HG03575 (cell line): Measurements from ENCODE around the gene ASPM.
A peak's percentile ranks its signal among the peaks of the same experiment; 100 is the strongest.
"Not testable (repeated sequence)": the region's sequence is repeated elsewhere in the genome, so short reads cannot be mapped to it uniquely, and the experiment has no call there.

ENCODE experiments used
- ATAC-seq: cut with Tn5 transposase; IDR thresholded peaks from one replicate; pipeline ENCODE4 v1.9.1; 2021; ENCODE audit not compliant: unreplicated experiment, insufficient number of reproducible peaks, low FRiP score; ENCODE audit errors: extremely low read depth

Gene ASPM

DNA sequence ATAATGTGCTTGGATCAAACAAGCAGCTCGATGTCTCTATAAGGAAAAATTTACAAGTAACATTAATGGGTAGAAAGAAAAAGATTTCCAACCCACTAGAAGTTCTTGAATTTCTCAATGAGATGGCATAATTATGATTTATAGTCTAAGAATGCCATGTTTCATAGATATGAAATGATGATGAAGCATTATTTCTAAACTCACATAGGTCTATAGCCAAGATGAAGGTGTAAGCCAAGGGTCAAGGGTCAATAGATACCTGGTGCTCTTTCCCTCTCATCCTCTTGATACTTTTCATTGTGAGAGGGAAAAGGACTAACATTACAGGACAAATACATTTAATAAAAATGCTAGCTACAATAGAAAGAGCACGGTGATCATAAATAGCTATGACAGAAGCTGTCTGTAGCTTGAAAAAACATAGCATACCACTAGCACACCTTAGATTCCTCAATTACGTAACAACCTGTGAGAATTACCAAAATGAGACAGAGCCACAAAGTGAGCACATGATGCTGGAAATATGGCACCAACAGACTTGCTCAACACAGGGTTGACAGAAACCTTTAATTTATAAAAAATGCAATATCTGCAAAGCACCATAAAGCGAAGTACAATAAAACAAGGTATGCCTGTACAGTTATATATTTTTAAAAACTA lies 53.1 kb downstream of the ASPM start:
- no peak for ATAC-seq

DNA sequence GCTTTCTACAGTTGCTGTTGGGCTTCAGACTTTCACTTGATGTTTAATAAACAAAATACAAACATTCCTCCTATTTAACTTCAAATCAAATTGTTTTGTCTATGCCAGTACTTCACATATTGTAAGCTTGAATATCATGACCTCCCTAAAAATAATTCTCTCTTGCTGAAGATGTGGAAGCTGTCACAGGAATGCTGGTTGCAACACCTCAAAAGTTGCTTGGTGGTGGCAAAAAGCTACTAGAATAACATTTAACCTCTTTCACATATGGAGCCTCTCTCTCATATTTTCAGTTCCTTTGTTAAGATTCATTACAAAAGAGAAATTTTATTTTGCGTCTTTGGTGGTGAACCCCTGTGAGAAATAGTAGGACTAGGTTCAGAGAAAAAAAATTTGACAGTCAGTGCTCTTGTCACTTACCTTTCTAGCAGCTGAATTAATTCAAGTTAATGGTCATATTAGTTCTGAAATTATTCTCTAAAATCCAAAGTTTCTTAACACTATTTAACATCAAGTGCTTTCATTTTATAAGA lies 53.9 kb downstream of the ASPM start:
- ATAC-seq: no peak

DNA sequence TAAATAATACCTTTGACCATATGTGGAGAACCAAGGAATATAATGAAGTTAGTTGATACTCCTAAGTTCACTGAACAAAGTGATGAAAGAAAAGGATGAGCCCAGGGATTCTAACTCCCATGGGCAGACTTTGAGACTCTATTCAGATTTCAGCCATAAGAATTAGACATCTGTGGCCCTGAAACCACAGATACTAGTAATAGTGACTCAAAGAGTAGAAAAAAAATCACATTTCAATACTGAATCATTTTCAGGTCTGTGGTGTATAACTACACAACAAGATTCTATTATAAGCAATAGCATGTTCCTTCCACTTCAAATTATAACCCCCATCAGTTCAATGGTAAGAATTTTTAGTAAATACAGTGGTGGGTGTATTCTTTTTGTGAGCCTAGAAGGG lies 63.0 kb downstream of the ASPM start:
- no peak for ATAC-seq

DNA sequence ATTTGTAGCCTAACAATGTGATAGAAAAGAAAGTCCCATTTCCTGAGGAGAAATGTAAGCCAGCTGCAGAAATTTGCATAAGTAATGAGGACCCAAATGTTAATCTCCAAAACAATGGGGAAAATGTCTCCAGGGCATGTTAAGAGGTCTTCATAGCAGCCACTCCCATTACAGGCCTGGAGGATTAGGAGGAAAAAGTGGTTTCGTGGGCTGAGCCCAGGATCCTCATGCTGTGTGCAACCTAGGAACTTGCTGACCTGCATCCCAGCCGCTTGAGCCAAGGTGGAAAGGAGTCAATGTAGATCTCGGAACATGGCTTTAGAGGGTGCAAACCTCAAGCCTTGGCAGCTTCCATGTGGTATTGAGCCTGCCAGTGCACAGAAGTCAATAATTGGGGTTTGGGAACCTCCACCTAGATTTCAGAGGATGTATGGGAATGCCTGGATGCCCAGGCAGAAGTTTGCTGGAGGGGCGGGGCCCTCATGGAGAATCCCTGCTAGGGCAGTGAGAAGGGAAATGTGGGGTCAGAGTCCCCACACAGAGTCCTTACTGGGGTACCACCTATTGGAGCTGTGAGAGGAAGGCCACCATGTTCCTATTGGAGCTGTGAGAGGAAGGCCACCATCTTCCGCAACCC lies 65.2 kb downstream of the ASPM start:
- no peak for ATAC-seq

DNA sequence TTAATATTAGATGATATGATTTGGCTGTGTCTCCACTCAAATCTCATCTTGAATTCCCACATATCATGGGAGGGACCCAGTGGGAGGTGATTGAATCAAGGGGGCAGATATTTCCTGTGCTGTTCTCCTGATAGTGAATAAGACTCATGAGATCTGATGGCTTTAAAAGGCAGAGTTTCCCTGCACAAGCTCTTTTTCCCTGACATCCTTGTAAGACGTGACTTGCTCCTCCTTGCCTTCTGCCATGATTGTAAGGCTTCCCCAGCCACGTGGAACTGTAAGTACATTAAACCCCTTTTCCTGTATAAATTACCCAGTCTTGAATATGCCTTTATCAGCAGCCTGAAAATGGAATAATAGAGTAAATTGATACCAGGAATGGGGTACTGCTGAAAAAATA lies 66.1 kb downstream of the ASPM start:
- ATAC-seq: no peak

DNA sequence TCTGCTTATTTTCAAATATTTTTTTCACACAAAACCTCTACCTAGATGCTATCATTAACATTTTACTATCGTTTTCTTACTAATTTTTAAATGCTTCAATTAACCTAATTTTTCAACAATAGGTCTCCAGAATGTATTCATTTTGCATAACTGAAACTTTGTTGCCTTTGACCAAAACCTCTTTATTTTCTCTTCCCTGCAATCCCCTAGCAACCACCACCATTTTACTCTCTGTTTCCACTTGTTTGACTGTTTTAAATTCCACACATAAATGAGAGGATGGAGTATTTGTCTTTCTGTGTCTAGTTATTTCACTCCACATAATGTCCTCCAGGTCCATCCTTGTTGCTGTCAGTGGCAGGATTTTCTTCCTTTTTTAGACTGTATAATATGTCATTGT lies 69.9 kb downstream of the ASPM start:
- no peak for ATAC-seq

DNA sequence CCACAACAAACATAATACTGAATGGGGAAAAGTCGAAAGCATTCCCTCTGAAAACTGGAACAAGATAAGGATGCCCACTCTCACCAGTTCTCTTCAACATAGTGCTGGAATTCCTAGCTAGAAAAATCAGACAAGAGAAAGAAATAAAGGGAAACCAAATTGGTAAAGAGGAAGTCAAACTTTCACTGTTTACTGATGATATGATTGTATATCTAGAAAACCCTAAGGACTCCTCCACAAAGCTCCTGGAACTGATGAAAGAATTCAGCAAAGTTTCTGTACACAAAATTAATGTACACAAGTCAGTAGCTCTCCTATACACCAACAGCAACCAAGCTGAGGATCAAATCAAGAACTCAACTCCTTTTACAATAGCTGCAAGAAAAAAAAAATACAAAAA lies 72.5 kb downstream of the ASPM start:
- no peak for ATAC-seq

DNA sequence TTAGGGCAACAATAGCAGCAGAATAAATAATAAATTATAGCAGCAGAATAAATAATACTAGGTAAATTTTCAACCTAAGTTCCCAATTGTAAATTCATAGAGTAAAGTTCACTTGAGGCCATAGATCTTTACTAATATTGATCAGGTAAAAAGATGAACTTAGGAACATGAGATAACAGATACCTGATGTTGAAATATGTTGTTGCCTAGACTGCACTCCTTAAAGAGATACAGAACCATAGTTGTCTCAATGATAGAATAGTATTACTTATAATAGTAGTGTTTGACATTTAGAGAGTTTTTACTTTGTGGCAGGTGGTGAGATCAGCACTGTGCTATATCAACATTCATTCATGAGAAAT lies 79.0 kb downstream of the ASPM start:
- ATAC-seq: no peak

DNA sequence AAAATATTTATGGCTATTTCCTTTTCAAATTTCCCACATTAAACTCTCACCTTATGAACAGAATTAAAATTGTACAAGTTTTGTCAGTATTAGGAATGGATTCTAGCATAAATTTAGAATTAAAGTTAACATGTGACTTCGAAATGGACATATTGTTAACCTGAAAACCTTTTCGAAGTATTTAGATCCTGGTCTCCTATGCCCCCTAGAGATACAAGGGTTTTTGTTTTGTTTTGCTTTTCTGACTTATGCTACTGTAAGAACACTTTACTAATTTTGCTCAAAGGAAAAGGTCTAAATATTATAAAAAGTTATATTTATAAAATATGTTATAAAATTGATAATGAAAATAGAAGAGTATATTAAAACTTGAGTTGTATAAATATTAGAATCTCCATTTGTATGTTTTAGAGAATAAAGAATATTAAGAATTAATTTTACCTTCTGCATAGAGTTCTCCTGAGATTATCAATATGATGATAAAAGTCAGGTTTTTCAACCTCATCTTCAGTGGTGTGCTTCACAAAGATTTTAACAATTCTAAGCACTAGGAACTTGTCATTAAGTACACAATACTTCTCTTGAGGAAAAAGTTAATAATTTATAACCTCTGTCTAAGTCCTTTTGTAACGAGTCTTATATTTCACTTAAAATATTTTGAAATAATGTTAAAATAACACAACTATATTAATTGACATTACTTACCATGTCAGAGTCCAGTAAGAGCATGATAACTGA lies 79.6 kb downstream of the ASPM start, which contains the start of gene F13B:
TSS of gene F13B (minus strand) at position 542 of the 738 bp plus-strand sequence. CDS start at position 505, 37 bp downstream.
- ATAC-seq: no peak

DNA sequence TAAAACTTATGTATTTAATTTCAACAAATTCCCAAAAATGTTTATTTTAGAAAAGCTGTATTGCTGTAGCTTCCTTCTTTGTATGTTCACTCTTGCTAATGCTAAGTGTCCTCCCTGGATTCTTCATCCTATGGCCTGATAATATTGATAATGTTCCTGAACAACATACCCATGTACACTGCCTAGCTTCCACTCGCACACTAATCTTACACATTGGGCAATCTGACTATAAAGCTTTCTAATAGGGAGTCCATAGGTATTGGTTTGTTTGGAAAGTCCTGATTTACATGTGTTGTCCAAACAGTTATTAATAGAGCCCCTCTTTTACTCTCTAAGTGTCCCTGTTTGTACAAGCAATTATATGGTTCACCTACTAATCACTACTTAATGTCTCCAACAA lies 80.2 kb downstream of the ASPM start:
- no peak for ATAC-seq

DNA sequence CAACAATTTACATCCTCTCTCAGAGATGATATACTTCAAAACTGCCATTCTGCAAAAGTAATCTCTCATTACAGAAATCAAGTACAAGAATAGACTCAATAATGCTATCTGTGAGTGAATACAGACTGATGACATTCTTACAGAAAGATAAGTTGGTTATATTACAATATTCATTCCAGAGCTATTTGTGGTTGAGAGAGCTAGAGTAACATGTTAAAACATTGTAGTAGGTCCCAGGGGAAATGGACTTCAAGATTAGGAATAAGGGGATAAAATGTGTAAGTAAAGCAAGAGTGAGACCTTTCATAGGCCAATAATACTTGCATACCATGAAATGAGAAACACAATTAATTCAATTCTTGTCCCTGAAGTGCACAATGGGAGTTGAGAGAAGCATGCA lies 80.9 kb downstream of the ASPM start:
- ATAC-seq: no peak

DNA sequence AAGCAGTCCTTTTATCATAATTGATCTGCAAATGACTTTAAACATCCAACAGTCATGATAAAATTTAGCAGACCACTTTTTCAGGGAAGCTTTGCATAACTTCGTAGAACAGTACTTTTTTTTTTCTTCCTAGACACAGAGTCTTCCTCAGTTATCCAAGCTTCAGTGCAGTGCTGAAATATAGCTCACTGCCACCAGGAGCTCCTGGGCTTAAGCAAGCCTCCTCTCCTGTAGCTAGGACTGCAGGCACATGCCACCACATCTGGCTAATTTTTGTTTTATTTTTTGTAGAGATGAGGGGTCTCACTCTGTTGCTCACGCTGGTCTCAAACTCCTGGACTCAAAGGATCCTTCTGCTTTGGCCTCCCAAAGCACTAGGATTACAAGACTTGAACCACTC lies 83.3 kb downstream of the ASPM start:
- no peak for ATAC-seq

DNA sequence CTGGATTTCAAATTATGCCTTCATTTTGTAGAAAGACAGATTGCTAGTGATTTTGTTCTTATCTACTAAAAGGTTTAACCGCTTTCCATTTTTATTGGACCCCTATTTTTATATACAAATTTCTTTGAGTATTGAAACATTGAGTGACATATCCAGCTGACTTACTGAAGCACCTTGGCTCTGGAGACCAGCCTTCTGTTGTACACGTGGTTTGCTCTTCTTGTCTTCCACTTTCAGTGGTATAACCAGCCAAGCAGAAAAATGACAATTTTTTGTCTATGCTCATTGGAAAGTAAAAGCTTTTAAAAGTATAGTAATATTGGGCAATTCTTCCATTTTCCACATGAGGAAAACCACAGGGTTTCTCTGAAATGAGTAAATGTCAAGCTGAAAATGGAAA lies 83.8 kb downstream of the ASPM start:
- ATAC-seq: peak; percentile 95

DNA sequence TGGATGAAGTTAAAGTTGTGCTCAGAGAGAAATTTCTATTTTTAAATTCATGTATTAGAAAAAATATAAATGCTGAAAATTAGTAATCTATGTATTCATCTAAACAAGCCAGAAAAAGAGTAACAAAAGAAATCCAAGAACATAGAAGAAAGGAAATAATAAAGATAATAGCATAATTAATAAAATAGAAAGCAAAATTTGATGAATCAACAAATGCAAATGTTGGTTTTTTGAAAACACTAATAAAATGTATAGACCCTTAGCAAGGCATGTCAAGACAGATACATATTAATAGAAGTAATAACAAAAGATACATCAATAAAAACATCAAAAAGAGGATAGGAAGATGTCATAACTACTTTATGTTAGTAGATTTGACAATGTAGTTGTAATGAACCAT lies 97.4 kb downstream of the ASPM start:
- no peak for ATAC-seq

DNA sequence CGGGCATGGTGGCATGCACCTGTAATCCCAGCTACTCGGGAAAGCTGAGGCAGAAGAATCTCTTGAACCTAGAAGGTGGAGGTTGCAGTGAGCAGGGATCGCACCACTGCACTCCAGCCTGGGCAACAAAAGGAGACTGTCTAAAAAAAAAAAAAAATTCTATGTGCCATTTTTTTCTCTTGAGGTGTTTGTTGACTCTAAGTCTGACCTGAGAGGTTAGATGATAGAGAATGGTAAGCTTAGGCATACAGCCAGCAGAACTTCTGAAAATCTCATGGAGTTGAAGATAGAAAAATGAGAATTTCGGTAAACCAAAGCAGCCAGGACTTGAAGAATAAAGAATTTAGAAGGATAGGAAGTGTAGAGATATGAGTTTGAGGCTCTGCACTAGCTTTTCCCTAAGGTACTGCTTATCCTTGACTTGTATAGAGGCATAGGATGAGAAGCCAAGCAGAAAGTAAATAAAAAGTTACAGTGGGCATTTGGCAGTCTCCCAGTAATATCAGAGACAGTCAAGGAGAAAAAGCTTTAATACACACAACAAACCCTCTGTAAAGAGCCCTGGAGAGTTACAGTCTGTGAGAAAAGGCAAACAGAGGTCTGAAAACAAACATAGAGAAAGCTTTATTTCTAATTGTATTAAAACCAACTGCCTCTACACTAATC lies 103.7 kb downstream of the ASPM start:
- no peak for ATAC-seq

DNA sequence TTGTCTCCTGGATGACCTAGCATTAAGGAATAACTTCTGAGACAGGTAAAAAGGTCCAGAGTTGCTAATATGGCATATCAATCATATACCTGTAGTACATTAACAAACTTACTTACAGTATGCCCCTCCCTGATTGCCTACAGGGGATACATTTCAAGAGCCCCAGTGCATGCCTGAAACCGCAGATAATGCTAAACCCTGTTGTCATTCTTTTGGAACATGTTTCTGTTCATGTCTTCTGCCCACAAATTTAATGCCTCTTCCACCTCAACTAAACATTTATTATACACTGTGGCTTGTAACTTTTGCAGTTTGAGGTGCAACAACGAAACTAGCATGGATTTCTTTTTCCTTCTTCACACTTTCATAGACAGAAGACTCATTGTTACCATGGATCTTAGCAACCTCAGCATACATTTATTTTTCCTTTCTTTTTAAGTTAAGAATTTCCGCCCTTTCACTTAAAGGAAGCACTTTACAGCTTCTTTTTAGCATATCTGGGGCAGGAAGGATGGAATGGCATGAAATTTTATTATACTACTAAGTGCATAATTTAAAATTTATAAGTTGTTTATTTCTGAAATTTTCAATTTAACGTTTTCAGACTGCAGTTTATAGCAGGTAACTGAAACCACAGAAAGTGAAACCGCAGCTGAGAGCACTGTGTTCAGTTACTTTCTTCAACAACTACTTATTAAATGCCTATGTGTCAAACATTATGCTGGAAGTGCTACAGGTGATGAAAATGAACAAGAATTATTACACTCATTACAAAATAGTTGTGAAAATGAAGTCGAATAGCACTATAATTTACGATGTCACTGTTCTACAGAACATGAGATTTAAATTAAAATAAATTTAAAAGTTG lies 104.7 kb downstream of the ASPM start:
- ATAC-seq: peak; percentile 76

DNA sequence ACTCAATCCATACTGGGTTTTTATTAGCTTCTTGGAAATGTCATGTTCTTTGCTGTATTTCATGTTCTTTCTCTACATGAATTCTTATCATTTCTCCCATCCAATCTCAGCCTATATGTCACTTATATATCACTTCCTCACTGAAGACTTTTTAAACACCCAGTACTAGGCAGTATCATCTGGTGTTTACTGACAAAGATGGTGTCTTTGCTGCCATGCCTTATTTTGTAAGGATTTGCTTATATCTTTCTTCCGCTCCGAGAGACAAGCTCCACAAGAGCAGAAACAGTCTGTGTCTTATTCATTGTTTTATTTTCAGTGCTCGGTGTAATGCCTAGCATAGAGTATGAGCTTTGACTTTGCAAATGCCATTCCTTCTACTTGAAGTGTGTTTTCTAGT lies 109.6 kb downstream of the ASPM start:
- no peak for ATAC-seq

DNA sequence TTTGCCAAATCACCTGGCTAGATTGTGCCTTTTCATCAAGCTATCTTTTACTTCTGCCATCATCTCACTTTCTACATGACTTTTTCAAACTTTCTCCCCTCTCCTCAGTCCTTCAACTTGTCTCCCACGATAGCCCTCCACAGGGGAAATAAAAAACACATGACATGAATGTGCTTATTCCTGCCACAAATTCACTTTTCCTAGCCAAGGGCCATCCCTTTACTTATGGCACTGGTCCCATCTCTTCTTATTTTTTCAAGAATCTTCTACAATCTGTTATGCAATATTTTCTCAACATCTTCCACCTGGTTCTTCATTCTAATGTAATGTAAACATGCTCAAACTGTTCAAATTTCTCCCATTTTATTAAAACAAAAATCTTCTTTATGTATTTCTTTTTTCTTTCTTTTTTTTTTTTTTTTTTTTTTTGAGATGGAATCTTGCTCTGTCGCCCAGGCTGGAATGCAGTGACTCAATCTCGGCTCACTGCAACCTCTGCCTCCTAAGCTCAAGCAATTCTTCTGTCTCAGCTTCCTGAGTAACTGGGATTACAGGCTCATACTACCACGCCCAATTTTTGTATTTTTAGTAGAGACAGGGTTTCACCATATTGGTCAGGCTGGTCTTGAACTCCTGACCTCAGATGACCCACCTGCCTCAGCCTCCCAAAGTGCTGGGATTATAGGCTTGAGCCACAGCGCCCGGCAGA lies 111.7 kb downstream of the ASPM start:
- ATAC-seq: not testable (repeated sequence)
